HG02943 (cell line): ENCODE data around the gene C6orf89.

Experiments
- ATAC-seq: cut with Tn5 transposase; IDR thresholded peaks from one replicate; pipeline ENCODE4 v1.9.1; 2021; ENCODE audit warnings: mild to moderate bottlenecking, low read depth, moderate library complexity; ENCODE audit not compliant: unreplicated experiment

Gene C6orf89

GRCh38 chr6:36885461-36886401 is at the start of gene C6orf89:
Gene C6orf89 (plus strand): TSS chr6:36885952. CDS start chr6:36899445, 13,493 bp downstream.
- peak; percentile 96 for ATAC-seq

GRCh38 chr6:36836111-36837021 is 49.4 kb upstream of the C6orf89 start:
- no peak for ATAC-seq

GRCh38 chr6:36837022-36837339 is 48.8 kb upstream of the C6orf89 start:
- ATAC-seq: no peak

- ATAC-seq: no peak
Measured at GRCh38 chr6:36837686-36838085, 48.1 kb upstream of the C6orf89 start.

GRCh38 chr6:36838896-36839748 is 46.6 kb upstream of the C6orf89 start, which contains the start of gene CPNE5:
Gene CPNE5 (minus strand): TSS chr6:36839444. CDS start chr6:36839377, 67 bp downstream.
- ATAC-seq: no peak

- ATAC-seq: no peak
Measured at GRCh38 chr6:36839749-36840431, 45.9 kb upstream of the C6orf89 start.

GRCh38 chr6:36840432-36841403 is 45.0 kb upstream of the C6orf89 start:
- no peak for ATAC-seq

GRCh38 chr6:36841756-36842155 is 44.0 kb upstream of the C6orf89 start:
- ATAC-seq: no peak

- no peak for ATAC-seq
Measured at GRCh38 chr6:36843170-36843569, 42.6 kb upstream of the C6orf89 start.

GRCh38 chr6:36844232-36845170 is 41.3 kb upstream of the C6orf89 start:
- ATAC-seq: no peak

GRCh38 chr6:36845233-36845632 is 40.5 kb upstream of the C6orf89 start:
- no peak for ATAC-seq

GRCh38 chr6:36847152-36847551 is 38.6 kb upstream of the C6orf89 start:
- ATAC-seq: no peak

GRCh38 chr6:36847991-36848390 is 37.8 kb upstream of the C6orf89 start:
- ATAC-seq: no peak

GRCh38 chr6:36848658-36849441 is 36.9 kb upstream of the C6orf89 start:
- no peak for ATAC-seq

- no peak for ATAC-seq
Measured at GRCh38 chr6:36850021-36850420, 35.7 kb upstream of the C6orf89 start.

- no peak for ATAC-seq
Measured at GRCh38 chr6:36851149-36851614, 34.6 kb upstream of the C6orf89 start.

- no peak for ATAC-seq
Measured at GRCh38 chr6:36851626-36852025, 34.1 kb upstream of the C6orf89 start.
